Measurements from ENCODE around the gene CNOT4.
A peak's percentile ranks its signal among the peaks of the same experiment; 100 is the strongest.

- TF ChIP-seq CTCF (conservative IDR thresholded peaks at IDR 0.05) (peak; percentile 22; the same call in 1 of the 2 replicates), ZFX (IDR thresholded peaks at IDR 0.05) (no peak)
Observed at GRCh38 chr7:135510592-135511183, 786 bp upstream of the CNOT4 start.
